GM21576 (cell line): ENCODE data around the gene LETM1.

Experiments
- ATAC-seq: cut with Tn5 transposase; IDR thresholded peaks from one replicate; pipeline ENCODE4 v1.9.1; 2021; ENCODE audit warnings: mild to moderate bottlenecking, moderate library complexity; ENCODE audit not compliant: unreplicated experiment

Gene LETM1

DNA sequence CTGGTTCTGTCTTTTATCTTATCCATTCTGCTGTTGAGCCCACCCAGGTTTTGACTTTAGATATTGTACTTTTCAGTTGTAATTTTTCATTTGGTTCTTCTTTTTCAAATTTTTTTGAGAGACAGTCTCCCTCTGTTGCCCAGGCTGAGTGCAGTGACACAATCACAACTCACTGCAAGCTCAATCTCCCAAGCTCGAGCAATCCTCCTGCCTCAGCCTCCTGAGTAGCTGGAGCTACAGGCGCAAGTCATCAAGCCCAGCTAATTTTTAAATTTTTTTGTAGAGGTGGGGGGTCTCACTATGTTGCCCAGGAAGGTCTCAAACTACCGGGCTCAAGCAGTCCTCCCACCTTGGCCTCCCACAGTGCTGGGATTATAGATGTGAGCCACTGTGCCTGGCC lies 25.7 kb downstream of the LETM1 start:
- ATAC-seq, result no peak

DNA sequence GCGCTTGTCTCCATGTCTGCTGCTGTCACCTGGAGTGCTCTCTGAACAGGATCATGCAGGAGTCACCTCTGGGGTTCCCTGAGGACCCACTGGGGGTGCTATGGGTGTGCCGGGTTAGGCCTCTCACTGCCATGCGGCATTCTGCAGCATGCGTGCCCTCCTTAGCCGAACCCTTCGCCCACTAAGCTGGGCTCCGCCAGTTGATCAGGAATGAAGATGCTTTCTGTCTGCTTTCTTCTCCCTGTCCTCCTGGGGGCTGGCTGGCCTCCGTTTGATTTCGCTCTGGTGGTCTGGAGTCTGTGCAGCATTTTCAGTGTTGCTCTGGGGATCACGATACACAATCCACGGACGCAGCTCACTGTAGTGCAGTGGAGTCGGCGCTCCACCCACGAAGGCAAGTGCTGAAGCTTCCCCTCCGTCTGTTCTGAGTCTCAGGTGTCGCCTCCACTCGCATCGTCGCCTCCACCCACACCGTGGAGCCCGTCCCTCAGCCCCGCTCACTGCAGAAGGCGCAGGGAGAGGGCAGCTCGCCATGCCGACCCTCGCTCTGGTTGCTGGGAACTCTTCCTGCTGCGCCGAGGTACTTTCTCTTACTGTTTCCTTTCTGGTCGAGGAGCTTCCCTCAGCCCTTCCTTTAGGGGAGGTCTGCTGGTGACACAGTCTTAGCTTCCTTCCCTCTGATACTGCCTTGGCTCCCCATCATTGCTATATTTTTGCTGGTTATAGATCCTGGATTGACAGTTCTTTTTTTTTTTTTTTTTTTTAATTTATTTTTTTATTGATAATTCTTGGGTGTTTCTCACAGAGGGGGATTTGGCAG lies 29.2 kb downstream of the LETM1 start:
- ATAC-seq, result no peak

DNA sequence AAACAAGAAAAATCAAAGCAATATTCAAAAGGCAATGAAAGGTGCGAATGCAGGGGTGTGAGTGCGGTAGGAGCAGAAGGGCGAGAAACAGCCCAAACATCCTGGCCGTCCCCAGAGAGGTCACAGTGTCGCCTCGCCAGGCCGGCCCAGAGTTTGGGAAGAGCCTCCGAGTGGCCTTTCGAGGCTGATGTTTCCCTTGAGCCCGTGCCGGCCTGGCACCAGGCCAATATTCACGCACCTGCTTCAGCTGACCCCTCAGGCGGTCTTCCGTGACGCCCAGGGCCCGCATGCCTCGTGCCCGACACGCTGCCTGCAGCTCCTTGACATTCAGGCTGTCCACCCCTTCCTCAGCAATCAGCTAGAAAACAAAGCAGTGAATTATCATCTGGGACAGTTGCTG lies 30.6 kb downstream of the LETM1 start:
- no peak for ATAC-seq

DNA sequence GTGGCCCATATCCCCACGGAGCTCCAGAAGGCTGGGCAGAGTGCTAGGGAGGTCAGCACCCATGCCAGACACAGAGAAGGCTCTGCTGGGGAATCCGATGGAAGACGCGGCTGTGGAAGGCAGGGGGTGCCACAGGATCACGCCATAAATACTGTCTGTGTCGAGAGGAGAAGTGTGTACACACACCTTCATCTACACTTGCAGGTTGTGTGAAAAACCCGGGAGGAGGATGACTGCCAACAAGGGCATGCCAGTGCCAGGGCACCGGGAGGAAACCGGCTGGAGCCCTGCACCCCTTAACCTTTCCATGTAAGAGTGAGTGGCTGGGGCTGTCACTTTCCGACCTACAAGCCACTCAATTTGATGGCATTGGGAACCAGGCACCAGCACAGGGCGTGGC lies 31.2 kb downstream of the LETM1 start:
- ATAC-seq, result no peak

DNA sequence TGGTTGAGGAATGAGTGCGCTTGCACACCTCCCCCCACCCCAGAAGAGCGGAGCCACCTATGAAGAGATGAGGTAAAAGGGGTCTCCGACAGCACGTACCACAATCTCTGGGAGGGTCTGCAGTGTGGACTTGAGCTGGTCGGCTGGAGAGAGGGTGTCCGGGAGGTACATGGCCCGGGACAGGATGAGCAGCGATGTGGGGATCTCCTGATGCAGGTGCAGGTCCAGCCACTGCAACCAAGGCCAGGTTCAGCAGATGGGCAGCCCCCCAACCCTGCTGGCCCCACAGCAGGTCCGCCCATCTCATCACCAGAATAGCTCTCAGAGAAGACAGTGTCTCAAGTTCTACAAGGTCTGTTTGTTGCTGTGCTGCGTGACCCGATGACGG lies 32.4 kb downstream of the LETM1 start:
- no peak for ATAC-seq

DNA sequence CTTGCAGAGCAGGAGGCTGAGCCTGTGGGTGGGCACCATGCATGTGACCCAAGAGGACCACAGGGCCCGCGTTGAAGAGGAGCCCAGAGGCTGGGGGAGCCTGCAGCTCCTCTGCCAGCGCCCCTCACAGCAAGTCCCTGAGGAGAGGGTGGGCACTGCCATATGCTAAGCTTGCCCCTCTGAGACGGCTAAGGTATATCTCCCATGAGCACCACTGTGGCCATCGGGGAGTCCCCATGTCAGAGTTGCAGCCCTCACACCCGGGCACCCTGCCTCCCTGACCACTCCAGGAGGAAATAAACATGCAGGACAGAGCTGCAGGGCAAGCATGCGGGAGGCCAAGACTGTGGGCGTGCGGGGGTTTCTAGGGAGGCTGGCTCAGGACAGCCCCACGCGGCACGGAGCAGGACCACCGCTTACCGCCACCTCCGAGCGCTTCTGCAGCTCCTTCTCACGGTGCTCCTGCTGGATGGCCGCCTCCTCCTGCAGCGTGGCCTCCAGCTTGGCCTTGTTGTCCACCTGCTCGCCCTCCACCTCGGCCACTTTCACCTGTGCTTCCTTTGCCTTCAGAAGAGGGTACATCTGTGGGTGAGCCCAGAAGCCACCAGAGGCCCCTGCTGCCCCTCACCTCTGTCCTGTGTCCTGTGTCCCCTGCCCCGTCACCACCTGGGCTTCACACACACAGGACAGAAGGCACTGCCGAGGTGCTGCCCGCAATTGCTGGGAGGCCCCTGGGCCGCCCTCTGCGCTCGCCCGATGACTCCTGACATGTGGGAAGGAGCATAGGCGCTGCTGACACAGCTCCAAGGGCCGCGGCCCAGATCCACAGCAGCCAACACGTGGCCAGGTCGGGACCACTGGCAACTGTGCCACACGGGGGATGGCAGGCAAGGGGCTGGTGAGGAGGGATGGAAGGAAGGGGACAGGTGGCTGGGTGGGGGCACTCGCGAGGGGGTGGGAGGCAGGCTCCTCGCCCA lies 33.1 kb downstream of the LETM1 start:
- no peak for ATAC-seq

DNA sequence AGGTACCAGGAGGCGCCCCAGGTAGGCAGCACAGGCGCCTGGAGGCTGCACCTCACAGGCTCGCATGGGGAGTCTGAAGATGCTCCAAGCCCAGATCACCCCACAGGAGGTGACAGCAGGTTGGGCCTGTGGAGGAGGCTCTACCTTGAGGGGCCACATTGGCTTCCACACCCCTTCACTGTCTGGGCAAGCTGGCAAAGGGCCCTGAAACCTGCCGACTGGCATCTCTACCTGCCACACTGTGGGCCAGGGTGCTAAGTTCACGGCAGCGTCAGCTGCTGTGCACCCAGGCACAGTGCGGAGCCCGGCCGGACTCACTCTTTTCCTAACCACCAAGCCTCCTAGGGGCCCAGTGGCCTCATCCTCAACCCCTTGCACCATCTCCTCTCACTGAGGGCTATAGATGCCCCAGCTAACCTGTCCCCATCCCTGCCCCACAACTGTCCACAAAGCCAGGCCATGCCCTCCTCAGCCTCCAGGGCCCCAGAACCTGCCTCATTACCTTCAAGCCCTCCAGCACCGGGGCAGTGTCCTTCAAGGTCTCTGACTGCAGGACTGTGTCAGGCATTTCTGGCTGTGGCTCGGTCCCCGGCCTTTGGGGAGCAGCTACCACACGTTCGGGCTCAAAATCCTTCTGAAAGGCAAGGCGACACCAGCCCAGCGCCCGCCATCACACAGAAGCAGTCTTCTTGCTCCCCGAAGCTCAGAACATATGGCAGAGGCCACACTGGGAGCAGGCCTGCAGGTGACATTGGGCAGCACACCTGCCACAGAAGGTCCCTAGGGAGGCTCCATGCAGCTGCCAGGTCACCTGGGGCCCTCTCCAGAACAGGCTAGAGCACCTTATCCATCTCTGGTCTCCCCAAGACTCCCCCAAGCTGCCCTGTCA lies 34.0 kb downstream of the LETM1 start:
- no peak for ATAC-seq

DNA sequence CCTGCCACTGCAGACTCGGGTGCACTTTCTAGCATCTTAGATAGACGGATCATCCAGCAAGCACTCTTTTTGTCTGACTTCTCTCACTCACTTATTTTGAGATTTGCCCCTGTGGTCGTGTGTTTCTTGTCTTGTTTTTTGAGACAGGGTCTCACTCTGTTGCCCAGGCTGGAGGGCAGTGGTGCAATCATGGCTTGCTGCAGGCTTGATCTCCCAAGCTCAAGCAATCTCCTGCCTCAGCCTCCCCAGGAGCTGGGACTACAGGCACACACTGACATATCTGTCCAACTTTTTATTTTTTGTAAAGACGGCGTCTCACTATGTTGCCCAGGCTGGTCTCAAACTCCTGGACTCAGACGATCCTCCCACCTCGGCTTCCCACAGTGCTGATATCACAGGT lies 36.1 kb downstream of the LETM1 start:
- no peak for ATAC-seq

DNA sequence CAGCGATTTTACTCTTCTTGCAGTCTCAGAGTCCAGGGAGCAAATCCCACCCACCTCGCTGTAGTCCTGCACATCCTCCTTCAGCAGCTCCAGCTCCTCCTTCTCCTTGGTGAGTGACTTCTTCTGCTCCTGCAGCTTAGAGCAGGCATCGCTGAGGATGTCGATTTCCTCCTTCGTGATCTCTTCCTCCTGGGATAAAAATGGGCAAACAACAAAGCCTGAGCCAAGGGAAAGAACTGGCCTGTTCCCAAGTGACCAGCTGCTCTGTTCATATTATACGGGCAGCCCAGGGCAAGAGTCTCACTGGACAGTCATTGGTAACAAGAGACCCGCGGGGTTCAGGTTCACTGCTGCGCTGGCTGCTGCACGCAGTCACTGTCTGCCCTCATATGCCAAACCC lies 36.7 kb downstream of the LETM1 start:
- no peak for ATAC-seq

DNA sequence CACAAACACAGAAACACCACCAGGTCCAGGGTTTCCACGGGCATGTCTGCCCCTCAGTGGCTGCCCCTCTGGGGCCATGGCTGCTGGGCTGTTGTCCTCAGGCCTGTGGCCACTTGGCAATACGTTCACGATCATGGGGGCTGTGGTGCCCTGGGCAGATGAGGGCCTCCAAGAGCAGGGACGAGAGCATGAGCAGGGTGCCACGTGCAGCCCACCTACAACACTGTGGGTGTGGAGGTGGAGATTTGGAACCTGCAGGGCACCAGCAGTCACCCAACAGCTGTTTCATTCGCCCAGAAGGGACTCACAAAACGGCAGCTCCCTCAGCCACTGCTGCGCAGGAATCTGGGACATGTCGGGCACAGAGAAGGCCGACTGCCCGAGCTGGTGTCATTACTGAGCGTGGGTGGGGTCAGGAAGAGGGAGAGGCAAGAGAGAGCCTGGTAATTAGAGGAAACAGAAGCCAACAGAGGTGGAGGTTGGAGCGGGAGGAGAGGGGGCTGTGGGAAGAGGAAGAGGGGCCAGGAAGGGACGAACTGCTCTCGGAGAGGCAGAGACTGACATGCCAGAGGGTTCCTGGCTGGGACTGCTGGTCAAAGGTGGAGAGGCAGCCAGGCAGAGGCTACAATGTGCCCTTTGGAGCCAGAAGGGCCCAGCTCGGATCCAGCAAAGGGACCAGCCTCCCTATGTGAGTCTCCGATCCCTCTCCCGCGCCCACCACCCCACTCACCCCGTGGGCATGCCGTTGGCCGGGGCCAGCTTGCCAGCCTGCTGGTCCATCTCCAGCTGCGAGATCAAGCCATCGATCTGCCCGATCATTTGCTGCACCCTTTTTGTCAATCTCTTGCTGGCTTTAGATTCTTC lies 39.7 kb downstream of the LETM1 start:
- ATAC-seq, result no peak

DNA sequence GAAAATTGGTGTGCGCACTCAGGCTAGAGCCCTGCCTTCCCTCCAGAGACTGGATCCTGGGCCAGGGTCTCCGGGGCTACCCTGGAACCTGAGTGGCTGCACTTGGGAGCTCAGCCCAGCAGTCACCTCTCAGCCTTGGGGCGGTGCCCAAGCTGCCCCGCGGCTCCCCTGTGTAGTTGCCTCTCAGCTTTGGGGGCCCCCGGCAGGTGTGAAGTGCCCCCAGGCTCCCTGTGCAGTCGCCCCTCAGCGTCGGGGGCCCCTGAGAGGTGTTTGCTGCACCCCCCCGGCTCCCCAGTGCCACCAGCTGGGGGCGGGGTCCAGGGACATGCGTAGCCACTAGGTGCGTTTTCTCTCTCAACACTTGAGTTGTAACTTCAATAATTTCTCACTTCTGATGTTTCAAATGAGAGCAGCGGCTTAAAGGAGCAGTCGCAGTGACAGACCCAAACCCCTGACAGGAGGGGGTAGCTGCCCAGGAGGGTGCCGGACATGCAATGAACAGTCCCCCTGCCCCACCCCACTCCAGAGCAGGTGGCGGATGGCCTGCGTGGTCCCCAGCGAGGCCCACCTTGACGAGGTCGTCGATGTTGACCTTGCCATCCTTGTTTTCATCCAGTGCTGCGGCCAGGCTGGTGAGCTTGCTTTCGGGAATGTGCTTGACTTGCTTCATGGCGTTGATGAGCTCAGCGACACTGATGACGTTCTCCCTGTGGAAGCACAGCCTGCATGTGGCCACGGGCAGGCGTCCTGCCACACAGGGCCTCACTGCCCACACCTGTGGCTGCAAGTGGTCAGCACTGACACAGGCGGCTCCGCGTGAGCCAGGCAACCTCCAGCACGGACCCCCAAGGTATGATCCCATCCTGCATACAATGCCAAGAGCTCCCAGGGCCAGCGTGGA lies 40.6 kb downstream of the LETM1 start:
- no peak for ATAC-seq

DNA sequence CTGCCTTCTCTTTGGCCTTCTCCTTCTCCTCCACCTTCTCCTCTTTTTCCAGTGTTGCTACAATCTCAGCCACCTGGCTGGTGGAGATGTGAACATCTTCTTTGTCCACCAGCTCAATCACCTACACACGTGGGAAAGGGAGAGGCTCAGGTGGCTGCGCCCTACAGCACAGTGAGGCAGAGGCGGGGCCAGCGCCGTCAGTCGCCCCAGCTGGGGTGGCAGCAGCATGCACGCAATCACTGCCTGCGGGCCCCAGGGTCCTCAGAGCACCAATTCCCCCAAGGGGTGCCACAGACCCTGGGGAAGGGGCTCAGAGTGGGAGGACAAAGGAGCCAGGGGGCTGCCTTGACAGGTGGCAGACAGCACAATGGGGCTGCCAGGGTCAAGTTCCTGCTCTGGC lies 41.5 kb downstream of the LETM1 start:
- ATAC-seq, result no peak

DNA sequence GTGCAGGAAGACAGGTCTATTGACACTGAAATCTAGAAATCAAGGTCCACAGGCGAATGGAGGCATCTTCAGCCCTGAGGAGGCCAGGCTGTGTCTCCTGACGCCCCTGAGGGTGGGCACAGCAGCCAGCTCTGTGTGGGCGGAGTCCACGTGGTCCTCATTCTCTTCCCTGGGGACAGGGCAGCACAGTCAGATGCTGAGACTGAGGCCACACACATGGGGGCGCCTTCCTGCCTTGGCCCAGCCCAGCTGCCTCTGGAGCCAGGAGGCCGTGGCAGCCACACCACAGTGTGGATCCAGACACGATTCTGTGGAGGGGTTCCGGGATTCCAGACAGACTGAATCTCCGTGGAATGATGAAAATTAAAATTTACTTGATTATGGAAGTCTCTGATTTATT lies 42.0 kb downstream of the LETM1 start:
- ATAC-seq, result no peak

DNA sequence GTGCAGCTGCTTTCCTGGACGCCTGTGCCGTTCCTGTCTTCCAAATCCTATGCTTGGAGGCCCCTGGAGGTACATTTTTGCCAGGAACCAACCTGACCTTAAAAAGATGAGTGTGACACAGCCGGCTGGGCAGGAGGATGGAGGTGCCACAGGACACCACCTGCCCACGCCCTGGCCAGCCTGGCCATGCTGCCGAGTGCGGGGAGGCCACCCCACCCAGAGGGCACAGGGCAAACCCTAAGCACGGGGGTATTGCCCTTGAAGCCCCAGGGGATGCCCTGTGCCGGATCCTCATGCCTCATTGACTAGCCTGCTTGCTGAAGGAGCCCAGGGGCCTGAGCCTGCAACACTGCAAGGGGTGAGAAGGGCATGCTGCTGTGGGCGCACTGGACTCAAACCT lies 42.7 kb downstream of the LETM1 start:
- no peak for ATAC-seq

DNA sequence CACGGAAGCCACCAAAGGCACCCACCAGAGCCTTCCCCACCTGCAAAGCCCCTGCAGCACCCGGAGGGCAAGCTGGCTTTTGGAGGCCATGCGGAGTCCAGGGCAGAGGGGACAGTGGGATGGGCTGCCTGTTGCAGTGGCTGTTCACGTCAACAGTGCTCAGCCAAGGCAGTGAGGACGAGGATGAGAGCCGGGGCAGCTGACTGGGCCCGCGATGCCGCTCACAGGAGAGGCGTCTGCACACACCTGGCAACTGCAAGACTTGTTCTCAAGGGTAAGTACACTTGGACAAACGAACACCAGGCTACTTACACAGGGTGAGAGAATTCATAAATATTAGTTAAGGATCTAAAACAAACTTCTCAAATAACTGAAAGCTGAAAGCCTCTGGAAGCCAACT lies 43.2 kb downstream of the LETM1 start:
- ATAC-seq, result no peak

DNA sequence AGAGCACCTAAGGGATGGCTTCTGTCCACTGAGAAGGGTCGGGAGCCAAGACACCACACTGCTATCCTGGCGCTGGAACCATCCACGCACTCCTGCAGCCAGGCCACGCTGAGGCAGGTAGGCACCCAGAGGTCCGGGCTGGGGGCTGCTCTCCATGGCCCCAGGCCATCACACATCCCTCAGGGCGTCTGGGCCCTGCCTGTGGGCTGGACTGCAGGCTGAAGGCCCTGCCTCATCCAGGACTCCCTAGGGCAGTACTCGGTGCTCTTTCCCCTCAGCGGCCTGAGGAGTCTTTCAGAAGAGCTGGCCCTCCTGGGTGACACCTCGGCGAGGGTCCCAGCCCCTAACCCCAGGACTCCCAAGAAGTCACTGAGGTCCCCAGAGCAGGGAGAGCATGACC lies 45.2 kb downstream of the LETM1 start:
- no peak for ATAC-seq

DNA sequence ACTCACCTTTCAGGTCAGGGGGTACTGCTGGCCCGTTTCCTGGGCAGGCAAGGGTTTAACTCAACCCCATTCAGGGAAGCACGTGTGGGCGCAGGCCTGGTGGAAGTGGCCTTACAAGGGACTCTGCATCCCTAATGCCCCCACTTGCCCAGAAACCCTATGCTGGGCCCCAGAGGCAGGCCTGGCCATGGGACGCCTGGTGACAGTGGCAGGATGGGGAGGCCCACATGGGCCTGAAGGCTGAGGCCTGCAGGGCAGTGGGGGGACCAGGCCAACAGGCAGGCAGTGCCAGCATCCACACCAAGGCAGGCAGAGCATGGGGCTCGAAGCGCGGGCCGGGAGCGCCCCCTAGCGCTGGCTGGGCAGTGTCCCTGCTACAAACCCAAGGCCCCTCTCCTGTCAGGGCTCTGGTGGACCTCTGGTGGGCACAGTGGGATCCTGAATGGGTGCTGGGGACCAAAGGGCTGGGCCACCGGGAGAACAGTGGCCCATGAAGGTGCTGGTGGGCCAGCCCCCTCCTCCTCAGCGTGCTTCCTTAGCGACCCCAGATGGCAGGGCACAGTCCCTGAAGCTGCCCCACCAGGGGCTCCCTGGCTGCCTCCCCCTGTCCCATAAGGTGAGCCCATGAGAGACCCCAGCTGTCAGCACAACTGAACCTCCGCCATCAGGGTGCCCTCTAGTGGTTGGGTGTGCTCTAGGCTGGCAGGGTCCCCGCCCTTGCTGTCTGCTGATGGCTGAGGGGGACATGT lies 46.0 kb downstream of the LETM1 start:
- ATAC-seq, result no peak
